AG10803 (cell line): Measurements from ENCODE around the gene COL19A1.

Experiments
- DNase-seq: peaks from one replicate; pipeline ENCODE4 v3.0.0; 2010; ENCODE audit warnings: low read depth
- H3K4me3 ChIP-seq: 2 replicates; pipeline ENCODE4 v1.5.1; 2011; ENCODE audit warnings: mild to moderate bottlenecking, low read length, control low read depth
- TF ChIP-seq, protein P1 (sequence below): conservative IDR thresholded peaks from 2 replicates; pipeline ENCODE4 v1.5.1; 2011; ENCODE audit warnings: mild to moderate bottlenecking, low read length, control low read depth, inconsistent platforms

COL19A1 gene

DNA sequence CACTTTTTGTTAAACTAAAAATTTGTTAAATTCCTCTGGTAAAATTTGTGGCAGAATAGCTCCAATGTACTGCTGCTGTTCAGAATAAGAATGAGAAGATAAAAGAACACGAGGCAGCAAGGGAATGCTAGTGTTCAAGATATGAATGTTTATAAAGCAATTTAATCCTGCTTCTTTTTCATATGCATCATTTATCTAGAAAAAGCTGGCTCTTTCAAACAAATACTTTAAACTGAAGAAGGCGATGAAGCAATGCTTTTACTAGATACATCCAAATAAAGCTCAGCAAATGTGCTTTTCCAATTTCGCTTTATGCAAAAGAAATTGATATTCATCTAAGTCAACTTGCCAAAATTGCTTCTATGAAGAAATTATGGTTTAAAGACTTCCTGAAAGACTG, 370.0 kb downstream of the COL19A1 start:
- no peak for DNase-seq
- H3K4me3 ChIP-seq: no peak overlapping the region
- TF ChIP-seq, protein P1, sequence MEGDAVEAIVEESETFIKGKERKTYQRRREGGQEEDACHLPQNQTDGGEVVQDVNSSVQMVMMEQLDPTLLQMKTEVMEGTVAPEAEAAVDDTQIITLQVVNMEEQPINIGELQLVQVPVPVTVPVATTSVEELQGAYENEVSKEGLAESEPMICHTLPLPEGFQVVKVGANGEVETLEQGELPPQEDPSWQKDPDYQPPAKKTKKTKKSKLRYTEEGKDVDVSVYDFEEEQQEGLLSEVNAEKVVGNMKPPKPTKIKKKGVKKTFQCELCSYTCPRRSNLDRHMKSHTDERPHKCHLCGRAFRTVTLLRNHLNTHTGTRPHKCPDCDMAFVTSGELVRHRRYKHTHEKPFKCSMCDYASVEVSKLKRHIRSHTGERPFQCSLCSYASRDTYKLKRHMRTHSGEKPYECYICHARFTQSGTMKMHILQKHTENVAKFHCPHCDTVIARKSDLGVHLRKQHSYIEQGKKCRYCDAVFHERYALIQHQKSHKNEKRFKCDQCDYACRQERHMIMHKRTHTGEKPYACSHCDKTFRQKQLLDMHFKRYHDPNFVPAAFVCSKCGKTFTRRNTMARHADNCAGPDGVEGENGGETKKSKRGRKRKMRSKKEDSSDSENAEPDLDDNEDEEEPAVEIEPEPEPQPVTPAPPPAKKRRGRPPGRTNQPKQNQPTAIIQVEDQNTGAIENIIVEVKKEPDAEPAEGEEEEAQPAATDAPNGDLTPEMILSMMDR: no peak

DNA sequence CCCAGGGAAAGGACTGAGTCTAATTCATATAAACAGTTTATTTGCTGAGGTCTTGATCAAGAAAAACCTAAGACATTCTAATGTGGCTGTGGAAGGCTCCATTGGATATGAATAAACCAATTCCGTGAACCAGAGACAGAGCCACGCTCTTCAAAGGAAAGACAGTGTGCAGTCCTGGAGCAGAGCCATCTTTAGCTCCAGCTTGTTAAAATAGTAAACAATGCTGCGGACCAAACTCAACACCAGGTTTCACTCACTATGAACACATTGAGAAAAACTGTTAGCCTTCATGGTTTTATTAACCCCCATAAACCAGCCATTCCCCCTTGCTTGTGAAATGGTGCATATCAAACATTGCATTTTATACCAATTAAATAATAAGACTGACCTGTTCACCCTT, 374.7 kb downstream of the COL19A1 start:
- no peak for DNase-seq
- TF ChIP-seq, protein P1: no peak
- no peak overlapping the region for H3K4me3 ChIP-seq

DNA sequence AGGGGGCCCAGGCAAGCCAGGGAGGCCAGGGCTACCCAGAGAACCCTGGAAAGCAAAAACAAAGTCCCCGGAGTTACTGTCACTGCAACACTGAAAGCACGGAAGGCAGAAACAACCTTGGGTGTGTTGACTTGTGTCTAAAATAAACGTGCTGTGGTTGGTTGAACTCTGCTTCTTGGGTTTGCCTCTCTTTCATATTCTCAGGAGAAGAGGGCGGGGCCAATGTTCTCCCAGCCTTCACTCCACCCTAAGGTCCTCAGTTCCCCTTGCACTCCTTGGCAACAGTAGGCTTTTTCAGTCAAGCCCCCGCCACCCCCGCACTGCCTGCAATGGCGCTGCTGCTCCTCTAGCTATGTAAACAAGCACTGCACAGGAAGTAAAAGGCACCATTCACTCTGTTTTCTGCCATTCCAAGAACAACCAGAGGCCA, 375.6 kb downstream of the COL19A1 start:
- H3K4me3 ChIP-seq: no peak overlapping the region
- no peak for DNase-seq
- TF ChIP-seq, protein P1: no peak

DNA sequence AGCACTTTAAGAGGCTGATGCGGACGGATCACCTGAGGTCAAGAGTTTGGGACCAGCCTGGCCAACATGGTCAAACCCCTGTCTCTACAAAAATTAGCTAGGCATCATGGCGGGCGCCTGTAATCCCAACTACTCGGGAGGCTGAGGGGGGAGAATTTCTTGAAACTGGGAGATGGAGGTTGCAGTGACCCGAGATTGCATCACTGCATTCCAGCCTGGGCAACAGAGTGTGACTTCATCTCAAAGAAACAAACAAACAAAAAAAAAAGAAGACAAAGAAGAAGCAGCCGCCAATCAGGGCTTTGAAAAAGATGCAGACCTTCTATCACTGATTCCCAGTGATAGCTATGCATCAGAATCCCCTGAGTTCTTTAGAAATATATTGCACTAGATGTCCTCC, 379.8 kb downstream of the COL19A1 start:
- TF ChIP-seq, protein P1: no peak
- no peak overlapping the region for H3K4me3 ChIP-seq
- no peak for DNase-seq

DNA sequence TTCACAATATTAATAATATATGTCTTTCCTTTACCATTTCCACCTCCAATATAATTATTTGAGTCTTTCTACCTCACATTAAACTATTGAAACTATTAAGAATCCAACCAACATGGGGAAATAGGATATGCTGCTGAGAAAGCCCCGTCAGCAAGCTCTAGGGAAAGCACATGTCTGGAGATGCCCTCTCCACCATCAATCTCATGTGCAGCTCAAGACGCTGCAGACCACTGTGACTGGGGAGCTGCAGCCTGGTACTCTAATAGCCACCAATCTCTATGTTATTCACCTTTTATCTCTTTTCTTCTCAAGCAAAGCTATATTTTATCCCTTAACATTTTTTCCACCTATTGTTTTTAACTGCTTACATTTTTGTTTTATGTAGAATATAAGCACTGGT, 386.2 kb downstream of the COL19A1 start:
- no peak for DNase-seq
- TF ChIP-seq, protein P1: no peak
- H3K4me3 ChIP-seq: no peak overlapping the region

DNA sequence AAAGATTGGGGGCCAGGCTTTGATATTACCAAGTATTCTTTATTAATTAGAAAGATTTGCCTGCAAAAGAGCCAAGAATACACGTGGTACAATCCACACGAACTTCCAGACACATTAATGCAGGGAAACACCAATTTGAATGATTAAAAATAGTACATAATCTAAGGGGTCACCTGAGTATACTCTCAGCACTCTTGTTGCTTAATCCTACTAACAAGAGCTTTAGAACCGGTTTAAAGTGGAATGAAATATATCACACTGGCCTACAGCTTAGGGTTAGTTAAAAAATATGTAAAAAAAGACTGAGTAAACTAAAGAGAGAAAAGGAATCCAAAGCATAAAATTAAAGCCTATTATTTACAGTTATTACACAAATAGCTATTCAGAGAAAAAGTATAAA, 387.6 kb downstream of the COL19A1 start:
- no peak for DNase-seq
- H3K4me3 ChIP-seq: no peak overlapping the region
- TF ChIP-seq, protein P1: no peak

DNA sequence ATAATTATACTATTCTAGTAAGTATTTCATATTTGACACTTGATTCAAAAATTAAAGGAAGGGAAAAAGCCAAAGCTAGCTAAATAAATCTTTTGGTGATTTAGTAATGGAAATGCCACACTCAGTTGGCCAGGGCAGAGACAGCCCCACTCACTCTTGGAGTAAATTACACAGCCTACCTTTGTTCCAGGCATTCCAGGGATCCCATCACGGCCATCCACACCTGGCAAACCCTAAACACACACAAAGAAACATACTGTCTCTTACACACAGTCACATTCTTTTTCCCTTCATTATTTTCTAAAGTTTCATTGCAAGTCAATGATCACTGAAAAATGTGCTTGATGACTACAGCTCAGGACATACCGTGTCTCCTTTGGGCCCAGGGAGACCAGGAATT, 388.4 kb downstream of the COL19A1 start:
- no peak overlapping the region for H3K4me3 ChIP-seq
- no peak for DNase-seq
- TF ChIP-seq, protein P1: no peak
